Renal pelvis (tissue), 4 donors: ENCODE measurements around the gene CHRM5. TPM values are rescaled to one million over a fixed set of nuclear protein-coding genes. Genes with fewer than 3 reads are reported as not detected.
"Not testable (repeated sequence)": the region's sequence is repeated elsewhere in the genome, so short reads cannot be mapped to it uniquely, and the experiment has no call there.

Source experiments
- DNase-seq: peaks from one replicate; pipeline ENCODE4 v3.0.0-alpha.2; 2013
- polyA plus RNA-seq, 3 donors: library from polyadenylated mRNA; unstranded; fragments of 120-200 nt; gene quantifications; one replicate each; pipeline ENCODE4 v1.2.1, GENCODE V29; 2013; ENCODE audit not compliant: insufficient read length in 3 of 3

The CHRM5 gene
- polyA plus RNA-seq, 3 donors, result 0.19 to 0.25 (median 0.19) TPM

DNA sequence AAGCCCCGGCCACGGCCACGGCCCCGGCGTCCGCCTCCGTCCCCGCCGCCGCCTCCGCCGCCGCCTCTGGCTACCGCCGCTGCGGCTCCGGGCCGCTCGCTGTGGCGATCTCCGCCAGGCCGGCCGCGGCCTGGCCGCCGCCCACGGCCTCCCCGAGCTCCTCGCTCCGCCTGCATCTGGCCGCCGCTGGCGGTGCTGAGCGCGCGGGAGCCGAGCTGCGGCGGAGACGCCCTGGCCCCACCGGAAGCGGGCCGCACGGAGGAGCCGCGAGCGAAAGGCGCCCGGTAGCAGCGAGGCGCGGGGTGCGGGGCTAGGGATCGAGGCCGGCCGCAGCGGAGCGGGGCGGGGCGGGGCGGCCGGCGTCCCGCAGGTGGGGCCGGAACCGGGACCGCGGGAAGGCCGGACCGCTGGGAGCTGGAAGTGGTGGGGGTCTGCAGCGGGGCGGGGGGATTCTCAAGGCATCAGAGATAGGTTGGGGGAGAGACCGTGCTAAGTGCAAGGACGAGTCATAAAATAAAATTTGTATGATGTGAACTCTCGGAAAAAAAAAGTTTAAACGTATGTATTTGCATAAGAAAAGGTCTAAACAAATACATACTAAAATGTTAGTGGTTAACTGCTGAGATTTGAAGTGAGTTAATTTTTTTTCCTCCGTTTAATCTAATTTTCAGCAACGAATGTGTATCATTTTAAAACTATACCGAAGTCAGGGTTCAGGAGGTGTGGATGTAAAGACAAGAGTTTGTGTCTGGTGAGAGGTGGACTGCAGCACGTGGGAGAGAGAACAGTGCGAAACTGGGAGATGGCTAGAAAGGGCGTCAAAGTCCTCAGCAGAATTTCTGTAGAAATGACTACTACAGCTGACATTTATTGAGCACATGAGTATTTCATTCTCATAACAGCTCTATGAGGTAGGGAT is 70.8 kb downstream of the CHRM5 start, which contains the start of gene AVEN:
Gene AVEN, minus strand, starts transcription at position 334 of the 919 bp plus-strand sequence. Its CDS starts 158 bp downstream, at position 176.
- DNase-seq, result peak; percentile 48

DNA sequence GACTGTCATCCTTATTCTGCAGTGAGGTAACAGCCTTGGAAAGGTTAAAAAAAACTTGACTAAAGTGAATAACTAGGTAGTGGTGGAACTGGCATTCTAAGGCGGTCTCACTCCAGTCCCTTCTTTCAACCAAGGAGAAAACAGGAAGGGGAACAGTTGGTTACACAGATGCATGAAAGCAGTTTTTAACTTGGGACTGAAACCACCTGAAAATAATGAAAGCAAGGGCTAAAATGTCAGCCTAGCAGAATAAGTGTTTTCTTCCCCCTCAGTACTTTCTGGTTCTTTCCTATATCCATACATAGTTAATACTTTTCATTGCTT is 71.5 kb downstream of the CHRM5 start:
- DNase-seq, result no peak

GRCh38 chr15:34043391-34043790 is 75.1 kb downstream of the CHRM5 start:
- no peak for DNase-seq

DNA sequence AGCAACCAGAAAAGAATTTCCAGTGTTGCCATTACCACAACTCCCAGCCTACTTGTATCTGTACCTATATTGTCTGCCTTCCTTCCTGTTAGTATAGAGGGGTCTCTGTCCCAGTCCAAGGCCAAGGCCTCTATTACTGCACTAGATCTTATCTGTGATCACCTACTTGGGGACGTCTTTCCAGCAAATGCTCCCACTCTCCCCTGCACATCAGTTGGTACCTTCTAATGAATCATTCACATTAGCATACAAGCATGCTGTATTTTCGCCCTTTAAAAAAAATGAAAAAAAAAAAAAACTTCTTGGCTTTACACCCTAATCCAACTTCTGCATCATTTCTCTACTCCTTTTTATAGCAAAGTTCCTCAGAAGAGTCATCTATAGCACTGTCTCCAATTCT is 75.5 kb downstream of the CHRM5 start:
- no peak for DNase-seq

DNA sequence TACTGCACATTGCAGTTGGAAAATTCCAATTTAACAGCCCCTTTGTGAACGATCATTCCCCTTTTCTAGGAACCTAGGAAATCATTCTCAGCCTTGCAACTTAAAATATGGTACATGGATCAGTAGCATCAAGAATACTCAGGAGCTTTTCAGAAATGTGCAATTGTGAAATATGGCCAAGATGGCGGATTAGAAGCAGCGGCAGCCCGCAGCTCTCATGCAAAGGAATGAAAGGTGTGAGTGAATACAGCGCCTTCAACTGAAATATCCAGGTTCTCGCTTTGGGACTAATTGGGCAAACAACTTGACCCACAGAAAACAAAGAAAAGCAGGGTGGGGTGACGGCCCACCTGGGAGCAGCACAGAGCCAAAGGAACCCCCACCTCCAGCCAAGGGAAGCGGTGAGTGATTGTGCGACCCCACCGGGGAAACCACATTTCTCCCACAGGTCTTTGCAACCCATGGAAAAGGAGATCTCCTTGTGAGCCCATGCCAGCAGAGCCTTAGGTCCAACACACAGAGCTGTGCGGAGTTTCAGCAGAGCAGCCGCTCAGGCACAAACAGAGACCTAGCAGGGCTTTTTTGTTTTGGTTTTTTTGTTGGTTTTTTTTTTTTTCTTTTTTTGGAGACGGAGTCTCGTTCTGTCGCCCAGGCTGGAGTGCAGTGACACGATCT is 78.3 kb downstream of the CHRM5 start:
- DNase-seq, result no peak

GRCh38 chr15:34047893-34048775 is 79.8 kb downstream of the CHRM5 start:
- no peak for DNase-seq

GRCh38 chr15:34049112-34049511 is 80.8 kb downstream of the CHRM5 start:
- no peak for DNase-seq

- not testable (repeated sequence) for DNase-seq
Measured at GRCh38 chr15:34050385-34050784, 82.1 kb downstream of the CHRM5 start.

GRCh38 chr15:34054081-34054707 is 85.9 kb downstream of the CHRM5 start:
- no peak for DNase-seq

DNA sequence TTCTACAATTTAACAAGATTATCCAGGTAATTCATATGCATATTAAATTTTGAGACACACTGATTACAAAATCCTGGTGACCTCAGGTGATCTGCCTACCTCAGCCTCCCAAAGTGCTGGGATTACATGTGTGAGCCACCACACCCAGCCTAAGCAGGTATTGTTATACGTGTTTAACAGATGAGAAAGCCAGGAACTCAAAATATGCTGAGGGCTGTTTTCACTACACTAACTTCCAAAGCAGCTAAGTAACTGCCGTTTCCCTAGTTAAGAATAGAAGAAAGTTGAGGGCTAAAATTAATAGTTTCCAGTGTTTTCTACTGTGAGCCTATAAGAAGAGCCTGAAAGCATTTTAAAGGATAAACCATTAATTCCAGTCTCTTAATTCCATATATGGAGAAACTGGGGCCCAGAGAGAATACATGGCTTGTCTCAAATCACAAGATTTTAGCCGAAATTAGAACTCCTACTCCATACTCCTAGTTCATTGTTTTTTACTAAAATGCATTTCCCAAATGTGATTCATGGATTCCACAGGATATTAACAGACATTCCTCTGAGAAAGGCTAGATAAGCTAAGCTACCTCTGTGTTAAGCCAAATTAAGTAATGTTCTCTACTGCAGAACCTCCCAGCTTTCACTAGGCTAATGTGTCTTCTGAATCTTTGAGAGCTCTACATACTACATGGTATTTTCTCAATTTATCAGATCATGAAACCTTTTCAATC is 87.7 kb downstream of the CHRM5 start:
- DNase-seq, result no peak

DNA sequence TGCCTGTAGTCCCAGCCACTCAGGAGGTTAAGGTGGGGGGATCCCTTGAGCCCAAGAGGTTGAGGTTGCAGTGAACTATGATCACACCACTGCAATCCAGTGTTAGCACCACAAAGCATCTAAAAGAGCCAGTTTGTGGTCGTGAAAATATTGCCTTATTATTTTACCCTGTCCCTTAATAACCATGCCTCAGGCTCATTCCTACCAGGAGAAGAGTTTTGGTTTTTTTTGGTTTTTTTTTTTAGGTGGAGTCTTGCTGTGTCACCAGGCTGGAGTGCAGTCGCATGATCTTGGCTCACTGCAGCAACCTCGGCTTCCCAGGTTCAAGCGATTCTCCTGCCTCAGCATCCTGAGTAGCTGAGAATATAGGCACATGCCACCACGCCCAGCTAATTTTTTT is 88.6 kb downstream of the CHRM5 start:
- DNase-seq, result no peak

DNA sequence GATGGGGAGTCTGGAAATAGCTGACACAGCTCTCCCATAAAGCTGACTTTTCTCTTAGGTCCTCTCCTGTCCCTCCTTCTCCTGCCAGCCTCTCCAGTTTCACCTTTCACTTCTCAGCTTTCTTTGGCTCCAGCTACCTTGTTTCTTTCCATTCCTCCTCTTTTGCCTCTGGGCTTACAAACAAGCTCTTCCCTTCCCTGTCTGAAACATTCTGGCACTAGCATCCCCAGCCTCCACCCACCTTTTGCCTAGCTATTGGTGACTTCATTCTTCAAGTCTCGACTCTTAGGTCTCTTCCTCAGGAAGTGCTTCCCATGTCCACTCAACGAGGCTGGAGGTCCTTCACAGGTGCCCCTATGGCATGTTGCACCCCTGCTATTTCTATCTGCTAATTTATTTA is 91.2 kb downstream of the CHRM5 start:
- no peak for DNase-seq

- DNase-seq, result no peak
Measured at GRCh38 chr15:34059946-34060345, 91.6 kb downstream of the CHRM5 start.

- DNase-seq, result no peak
Measured at GRCh38 chr15:34064438-34064837, 96.1 kb downstream of the CHRM5 start.

- DNase-seq, result no peak
Measured at GRCh38 chr15:34065261-34065660, 97.0 kb downstream of the CHRM5 start.

DNA sequence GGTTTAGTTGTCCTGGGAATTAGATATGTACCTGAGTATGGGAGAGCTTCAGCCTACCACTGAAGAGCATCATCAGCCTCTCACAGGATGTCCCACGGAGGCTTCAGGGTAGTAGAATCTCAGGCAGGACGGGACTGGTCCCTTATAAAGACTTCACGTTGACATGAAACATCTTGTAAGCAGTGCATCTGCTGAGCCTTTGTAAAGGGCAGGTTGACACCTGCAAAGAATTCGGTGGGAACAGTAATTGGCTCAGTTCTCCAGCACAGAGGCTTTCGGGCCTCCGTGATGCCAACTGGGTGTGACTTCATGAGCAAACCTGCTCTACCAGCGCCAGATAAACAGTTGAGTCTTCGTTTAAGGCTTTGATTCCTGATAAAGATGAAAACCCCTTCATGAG is 97.6 kb downstream of the CHRM5 start:
- DNase-seq, result no peak

DNA sequence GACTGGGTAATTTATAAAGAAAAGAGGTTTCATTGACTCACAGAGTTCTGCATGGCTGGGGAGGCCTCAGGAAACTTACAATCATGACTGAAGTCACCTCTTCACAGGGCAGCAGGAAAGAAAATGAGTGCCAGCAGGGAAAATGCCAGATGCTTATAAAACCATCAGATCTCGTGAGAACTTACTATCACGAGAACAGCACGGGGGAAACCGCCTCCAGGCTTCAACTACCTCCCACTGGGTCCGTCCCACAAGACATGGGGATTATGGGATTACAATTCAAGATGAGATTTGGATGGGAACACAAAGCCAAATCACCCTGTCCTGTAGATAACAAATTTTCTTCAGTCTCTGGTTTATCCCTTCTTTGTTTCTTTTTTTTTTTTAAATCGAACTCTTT is 101.7 kb downstream of the CHRM5 start:
- DNase-seq, result no peak

- no peak for DNase-seq
Measured at GRCh38 chr15:34076785-34077184, 108.5 kb downstream of the CHRM5 start.

DNA sequence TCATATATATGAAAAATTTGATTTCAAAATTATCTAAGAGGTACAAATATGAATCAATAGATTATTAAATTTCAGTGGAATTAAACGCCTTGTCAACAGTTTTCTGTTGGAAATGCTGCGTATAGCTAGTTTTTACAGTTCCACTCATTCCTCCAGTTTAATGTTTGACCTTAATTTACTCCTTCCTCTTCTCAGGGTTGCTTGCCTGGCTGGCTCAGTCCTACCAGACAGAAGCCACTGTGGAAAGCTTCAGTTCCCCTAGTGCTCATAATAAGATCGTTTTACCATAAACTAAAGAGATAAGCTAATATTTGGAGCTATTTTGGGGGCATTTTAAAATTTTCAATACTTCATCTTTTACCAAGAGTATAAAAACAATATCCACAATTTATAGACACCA is 110.6 kb downstream of the CHRM5 start:
- DNase-seq, result no peak

DNA sequence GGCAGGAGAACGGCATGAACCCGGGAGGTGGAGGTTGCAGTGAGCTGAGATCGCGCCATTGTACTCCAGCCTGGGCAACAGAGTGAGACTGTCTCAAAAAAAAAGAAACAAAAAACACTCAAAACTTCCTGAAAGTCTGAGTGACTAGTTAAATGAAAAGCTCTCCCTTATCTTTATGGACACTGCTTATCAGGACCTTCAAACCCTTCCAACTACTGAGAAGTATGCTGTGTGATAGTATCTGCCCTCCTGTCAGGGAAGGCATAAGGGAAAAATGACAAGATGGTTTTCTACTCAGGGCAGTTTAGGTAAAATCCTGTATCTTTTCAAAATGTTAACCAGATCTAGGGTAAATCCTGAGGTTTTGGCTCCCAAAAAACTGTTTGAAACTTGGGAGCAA is 111.6 kb downstream of the CHRM5 start:
- no peak for DNase-seq

GRCh38 chr15:34084086-34084485 is 115.8 kb downstream of the CHRM5 start:
- DNase-seq, result no peak
